GM12878 (cell line): ENCODE data around the gene FMOD. TPM values are rescaled to one million over a fixed set of nuclear protein-coding genes. Genes with fewer than 3 reads are reported as not detected.

ENCODE experiments used
- BHLHE40 ChIP-seq, 2 experiments: fragments of 450-650 bp in 1 of 2; IDR thresholded peaks; 2 replicates each; pipeline ENCODE4 v1.6.1; 2011 to 2017; ENCODE audit warnings: low read depth in 2 of 2, borderline replicate concordance in 1 of 2, improper control_type of control experiment in 1 of 2, low read length in 1 of 2, mild to moderate bottlenecking in 1 of 2
- CBFB ChIP-seq: IDR thresholded peaks from 2 replicates; pipeline ENCODE4 v1.6.1; 2016; ENCODE audit warnings: antibody characterized with exemption, low read depth
- CREM ChIP-seq: IDR thresholded peaks from 2 replicates; pipeline ENCODE4 v1.6.1; 2014; ENCODE audit warnings: antibody characterized with exemption, low read depth
- ELK1 ChIP-seq: IDR thresholded peaks from 2 replicates; pipeline ENCODE4 v1.6.1; 2012; ENCODE audit warnings: low read depth, low read length, improper control_type of control experiment
- ETV6 ChIP-seq, 2 experiments: fragments of 450-650 bp in 1 of 2; IDR thresholded peaks in 1 of 2; conservative IDR thresholded peaks in 1 of 2; 2 replicates each; pipeline ENCODE4 v1.6.1; 2014; ENCODE audit warnings: antibody characterized with exemption in 1 of 2, borderline replicate concordance in 1 of 2, low read depth in 1 of 2, mild to moderate bottlenecking in 1 of 2, moderate library complexity in 1 of 2
- FOXM1 ChIP-seq: IDR thresholded peaks from 2 replicates; pipeline ENCODE4 v1.6.1; 2012; ENCODE audit warnings: low read depth, mild to moderate bottlenecking, inconsistent platforms, low read length, moderate library complexity
- HDGF ChIP-seq: fragments of 450-650 bp; IDR thresholded peaks from 2 replicates; pipeline ENCODE4 v1.6.1; 2016; ENCODE audit warnings: antibody characterized with exemption
- KLF5 ChIP-seq: fragments of 450-650 bp; IDR thresholded peaks from 2 replicates; pipeline ENCODE4 v1.6.1; 2014; ENCODE audit warnings: mild to moderate bottlenecking; ENCODE audit not compliant: partially characterized antibody
- MAX ChIP-seq: IDR thresholded peaks from 2 replicates; pipeline ENCODE4 v1.6.1; 2012; ENCODE audit warnings: low read depth, low read length, improper control_type of control experiment
- PAX8 ChIP-seq: fragments of 450-650 bp; IDR thresholded peaks from 2 replicates; pipeline ENCODE4 v1.6.1; 2017; ENCODE audit warnings: mild to moderate bottlenecking, moderate library complexity
- PML ChIP-seq: IDR thresholded peaks from 2 replicates; pipeline ENCODE4 v1.6.1; 2012; ENCODE audit warnings: low read length, inconsistent platforms
- POLR2A ChIP-seq: IDR thresholded peaks from 2 replicates; pipeline ENCODE4 v1.6.1; 2011; ENCODE audit warnings: low read depth, mild to moderate bottlenecking, low read length
- RAD51 ChIP-seq: fragments of 450-650 bp; IDR thresholded peaks from 2 replicates; pipeline ENCODE4 v1.6.1; 2016; ENCODE audit warnings: moderate library complexity, mild to moderate bottlenecking, inconsistent platforms
- SMAD5 ChIP-seq: IDR thresholded peaks from 2 replicates; pipeline ENCODE4 v1.6.1; 2016; ENCODE audit warnings: antibody characterized with exemption, low read depth
- SPI1 ChIP-seq: IDR thresholded peaks from 2 replicates; pipeline ENCODE4 v1.6.1; 2011; ENCODE audit warnings: low read depth, mild to moderate bottlenecking, low read length, moderate library complexity, borderline replicate concordance; ENCODE audit not compliant: insufficient read depth
- SREBF2 ChIP-seq: IDR thresholded peaks from 2 replicates; pipeline ENCODE4 v1.6.1; 2012; ENCODE audit warnings: mild to moderate bottlenecking, low read length
- TAF1 ChIP-seq: IDR thresholded peaks from 2 replicates; pipeline ENCODE4 v1.6.1; 2011; ENCODE audit warnings: mild to moderate bottlenecking, low read depth, low read length, borderline replicate concordance
- WRNIP1 ChIP-seq: IDR thresholded peaks from 2 replicates; pipeline ENCODE4 v1.6.1; 2011; ENCODE audit warnings: low read depth, low read length, improper control_type of control experiment, borderline replicate concordance
- ZBTB40 ChIP-seq: fragments of 450-650 bp; IDR thresholded peaks from 2 replicates; pipeline ENCODE4 v1.6.1; 2016; ENCODE audit warnings: mild to moderate bottlenecking, moderate library complexity, borderline replicate concordance
- ZNF207 ChIP-seq: fragments of 450-650 bp; IDR thresholded peaks from 2 replicates; pipeline ENCODE4 v1.6.1; 2014; ENCODE audit warnings: antibody characterized with exemption, mild to moderate bottlenecking, borderline replicate concordance
- polyA plus RNA-seq, 11 experiments: library from polyadenylated mRNA; depleted of rRNA in 4 of 11; unstranded in 6 of 11; stranded (reverse) in 5 of 11; fragments of >200 nt; fragmentation: Nextera tagmentation in 4 of 11; fragmentation: Illumina TruSeq in 1 of 11; extraction: Ambion mirVana in 4 of 11; extraction: Trizol in 1 of 11; gene quantifications; 1 replicate in 1 of 11; 2 replicates in 10 of 11; pipeline versions ENCODE4 v1.2.1 to v1.2.3, GENCODE V29; 2011 to 2016; ENCODE audit warnings: inconsistent platforms in 2 of 11, missing spikeins in 2 of 11, low read depth in 1 of 11
- total RNA-seq, 4 experiments: library from RNA; depleted of rRNA in 3 of 4; stranded (reverse); fragments of >200 nt in 3 of 4; fragmentation: Illumina TruSeq in 1 of 4; extraction: Trizol in 1 of 4; gene quantifications; 2 replicates each; pipeline versions ENCODE4 v1.2.1 to v1.2.3, GENCODE V29; 2013 to 2021
- TF ChIP-seq, protein P1 (sequence below): fragments of 450-650 bp; formaldehyde crosslinking; IDR thresholded peaks from 2 replicates; pipeline ENCODE4 v1.5.0; 2022; ENCODE audit warnings: mild to moderate bottlenecking, missing genetic modification characterization

The FMOD gene
- total and polyA plus RNA-seq, 10 of the 15 experiments (the other 5 are each of a cell fraction or from before 2014, with no cell fraction given) = 0.03 to 0.26 (median 0.11) TPM; not detected in 7

GRCh38 chr1:203325026-203325417 lies 25.9 kb downstream of the FMOD start (continued):
- TF ChIP-seq SMAD5 = peak; percentile 79
- 0 out of 2 replicates have a peak, but pooled peaks have one; percentile 29 for TF ChIP-seq WRNIP1
- no peak for TF ChIP-seq PML
- TF ChIP-seq CBFB = peak; percentile 89
- TF ChIP-seq BHLHE40 (IDR thresholded peaks at IDR 0.05; ENCODE audit: borderline replicate concordance in 1 of 2, low read depth in 2 of 2, low read length in 1 of 2) = peak; percentile 77 to 82
- no peak for TF ChIP-seq SPI1
- peak; percentile 69 for TF ChIP-seq POLR2A
- TF ChIP-seq ZBTB40 = no peak
- peak; percentile 88; the same call in 1 of the 2 replicates for TF ChIP-seq HDGF
- no peak for TF ChIP-seq ZNF207
- no peak for TF ChIP-seq FOXM1
- peak; percentile 22; the same call in 1 of the 2 replicates for TF ChIP-seq CREM
- TF ChIP-seq, protein P1, sequence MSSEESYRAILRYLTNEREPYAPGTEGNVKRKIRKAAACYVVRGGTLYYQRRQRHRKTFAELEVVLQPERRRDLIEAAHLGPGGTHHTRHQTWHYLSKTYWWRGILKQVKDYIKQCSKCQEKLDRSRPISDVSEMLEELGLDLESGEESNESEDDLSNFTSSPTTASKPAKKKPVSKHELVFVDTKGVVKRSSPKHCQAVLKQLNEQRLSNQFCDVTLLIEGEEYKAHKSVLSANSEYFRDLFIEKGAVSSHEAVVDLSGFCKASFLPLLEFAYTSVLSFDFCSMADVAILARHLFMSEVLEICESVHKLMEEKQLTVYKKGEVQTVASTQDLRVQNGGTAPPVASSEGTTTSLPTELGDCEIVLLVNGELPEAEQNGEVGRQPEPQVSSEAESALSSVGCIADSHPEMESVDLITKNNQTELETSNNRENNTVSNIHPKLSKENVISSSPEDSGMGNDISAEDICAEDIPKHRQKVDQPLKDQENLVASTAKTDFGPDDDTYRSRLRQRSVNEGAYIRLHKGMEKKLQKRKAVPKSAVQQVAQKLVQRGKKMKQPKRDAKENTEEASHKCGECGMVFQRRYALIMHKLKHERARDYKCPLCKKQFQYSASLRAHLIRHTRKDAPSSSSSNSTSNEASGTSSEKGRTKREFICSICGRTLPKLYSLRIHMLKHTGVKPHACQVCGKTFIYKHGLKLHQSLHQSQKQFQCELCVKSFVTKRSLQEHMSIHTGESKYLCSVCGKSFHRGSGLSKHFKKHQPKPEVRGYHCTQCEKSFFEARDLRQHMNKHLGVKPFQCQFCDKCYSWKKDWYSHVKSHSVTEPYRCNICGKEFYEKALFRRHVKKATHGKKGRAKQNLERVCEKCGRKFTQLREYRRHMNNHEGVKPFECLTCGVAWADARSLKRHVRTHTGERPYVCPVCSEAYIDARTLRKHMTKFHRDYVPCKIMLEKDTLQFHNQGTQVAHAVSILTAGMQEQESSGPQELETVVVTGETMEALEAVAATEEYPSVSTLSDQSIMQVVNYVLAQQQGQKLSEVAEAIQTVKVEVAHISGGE (CRISPR knock-in tag) = no peak
- no peak for TF ChIP-seq KLF5
- TF ChIP-seq MAX = peak; percentile 23; the same call in 1 of the 2 replicates
- TF ChIP-seq ELK1 = no peak
- TF ChIP-seq TAF1 = 0 out of 2 replicates have a peak, but pooled peaks have one; percentile 41
- TF ChIP-seq SREBF2 = no peak
- peak in 1 of 2 experiments; percentile 27; a peak in 1 of 4 replicates for TF ChIP-seq ETV6 (conservative IDR thresholded peaks at IDR 0.05 in 1 of 2, IDR thresholded peaks at IDR 0.05 in 1 of 2; ENCODE audit: borderline replicate concordance in 1 of 2, low read depth in 1 of 2)
- no peak for TF ChIP-seq PAX8
- TF ChIP-seq RAD51 = no peak
